Gastrocnemius medialis (tissue), 4 donors: ENCODE measurements around the gene PPDPF. TPM values are rescaled to one million over a fixed set of nuclear protein-coding genes. Genes with fewer than 3 reads are reported as not detected.

Experiments
- ATAC-seq, 2 donors: fragments of 150-250 bp; one replicate each; pipeline ENCODE4 v1.9.1; 2016
- DNase-seq, 2 donors: peaks; one replicate each; pipeline ENCODE4 v3.0.0-alpha.2; 2019
- H3K27ac ChIP-seq, 4 donors: fragments of 200-600 bp; sonication (generic); 1 replicate in 1 of 4; 2 replicates in 3 of 4; pipeline ENCODE4 v1.5.1; 2016 to 2018; ENCODE audit warnings: mild to moderate bottlenecking in 2 of 4, moderate library complexity in 1 of 4
- H3K27me3 ChIP-seq, 3 donors: fragments of 200-600 bp; sonication (generic) in 2 of 3; 1 replicate in 1 of 3; 2 replicates in 2 of 3; pipeline versions ENCODE4 v1.5.1 to v1.6.0; 2016 to 2019; ENCODE audit warnings: mild to moderate bottlenecking in 1 of 3, moderate library complexity in 1 of 3
- H3K36me3 ChIP-seq, 2 donors: fragments of 200-600 bp; sonication (generic) in 1 of 2; one replicate each; pipeline ENCODE4 v1.5.1; 2017 to 2018
- H3K4me1 ChIP-seq, 2 donors: fragments of 200-600 bp; sonication (generic) in 1 of 2; one replicate each; pipeline ENCODE4 v1.5.1; 2016 to 2017; ENCODE audit warnings: mild to moderate bottlenecking in 2 of 2
- H3K4me3 ChIP-seq, 4 donors: fragments of 200-600 bp; sonication (generic) in 3 of 4; 1 replicate in 1 of 4; 2 replicates in 3 of 4; pipeline ENCODE4 v1.5.1; 2016 to 2019; ENCODE audit warnings: mild to moderate bottlenecking in 2 of 4
- H3K9me3 ChIP-seq, 3 donors: fragments of 200-600 bp; sonication (generic) in 2 of 3; 1 replicate in 1 of 3; 2 replicates in 2 of 3; pipeline ENCODE4 v1.5.1; 2016 to 2019
- CTCF ChIP-seq, 5 experiments: fragments of 450-650 bp in 3 of 5; fragments of 200-600 bp in 2 of 5; sonication (generic) in 2 of 5; IDR thresholded peaks in 4 of 5; conservative IDR thresholded peaks in 1 of 5; 1 replicate in 4 of 5; 2 replicates in 1 of 5; pipeline ENCODE4 v1.5.1; 2016 to 2019; ENCODE audit warnings: antibody characterized with exemption in 5 of 5, mild to moderate bottlenecking in 3 of 5, moderate library complexity in 3 of 5
- POLR2A ChIP-seq, 2 donors: fragments of 450-650 bp; IDR thresholded peaks; one replicate each; pipeline ENCODE4 v1.6.1; 2017; ENCODE audit warnings: antibody characterized with exemption in 2 of 2, mild to moderate bottlenecking in 2 of 2, moderate library complexity in 2 of 2
- in situ Hi-C, 4 donors: fragments of 200-750 bp; cut with MboI; loops; one replicate each; pipeline versions ENCODE4 v1.15.0 to v1.8.0; 2017; ENCODE audit warnings: low sequenced_read_pairs in 4 of 4
- intact Hi-C: fragments of 100-400 bp; cut with DNase I; formaldehyde crosslinking; loops from one replicate; pipeline ENCODE4 v1.15.1; 2023; ENCODE audit warnings: low total_unique reads
- total RNA-seq, 4 donors: library from RNA; depleted of rRNA; stranded (reverse); fragments of >200 nt; gene quantifications; one replicate each; pipeline versions ENCODE4 v1.1.0 to v1.2.3, GENCODE V29; 2016

The PPDPF gene
- total RNA-seq, 4 donors from 2014 or later: 50.2 to 207 (median 76.1) TPM

- ATAC-seq (no peak), DNase-seq (no peak)
- Histone ChIP-seq H3K27ac (no peak overlapping the region), H3K4me1 (no peaks in the 10 kb centered on the region), H3K27me3 (peaks cover 39 to 55% (median 44%) of the 10 kb centered on the region in 3 donors), H3K4me3 (no peak overlapping the region), H3K36me3 (no peaks in the 10 kb centered on the region), H3K9me3 (no peaks in the 10 kb centered on the region)
- no peak for TF ChIP-seq POLR2A (IDR thresholded peaks at IDR 0.05)
- TF ChIP-seq CTCF (IDR thresholded peaks at IDR 0.05 in 4 of 5, conservative IDR thresholded peaks at IDR 0.05 in 1 of 5): no peak
- intact Hi-C loops: no loop called here
- in situ Hi-C loops: no loop called here
Observed at GRCh38 chr20:63551068-63551467, 30.5 kb downstream of the PPDPF start.

- no peak overlapping the region for H3K27ac ChIP-seq
- in situ Hi-C loops: no loop called here
- no peaks in the 10 kb centered on the region for H3K9me3 ChIP-seq
- no peaks in the 10 kb centered on the region for H3K36me3 ChIP-seq
- DNase-seq: no peak
- H3K4me3 ChIP-seq: no peak overlapping the region
- intact Hi-C loops: no loop called here
- TF ChIP-seq CTCF (IDR thresholded peaks at IDR 0.05 in 4 of 5, conservative IDR thresholded peaks at IDR 0.05 in 1 of 5) (no peak), POLR2A (IDR thresholded peaks at IDR 0.05) (no peak)
- H3K27me3 ChIP-seq: peaks cover 30 to 42% (median 34%) of the 10 kb centered on the region in 3 donors
- H3K4me1 ChIP-seq: no peaks in the 10 kb centered on the region
- no peak for ATAC-seq
Observed at GRCh38 chr20:63552481-63553249, 32.1 kb downstream of the PPDPF start.

- DNase-seq (peak; percentile 58 to 66), ATAC-seq (peak; percentile 70 to 71)
- peak in 1 of 2 donors; percentile 22 for TF ChIP-seq POLR2A (IDR thresholded peaks at IDR 0.05)
- TF ChIP-seq CTCF (IDR thresholded peaks at IDR 0.05 in 4 of 5, conservative IDR thresholded peaks at IDR 0.05 in 1 of 5): no peak
- Histone ChIP-seq H3K36me3 (no peaks in the 10 kb centered on the region), H3K4me1 (no peaks in the 10 kb centered on the region), H3K27ac (peak overlapping the region in 1 of 4 donors; percentile 41), H3K4me3 (peak overlapping the region; percentile 50 to 65 (median 56)), H3K27me3 (peaks cover 23 to 35% (median 27%) of the 10 kb centered on the region in 3 donors), H3K9me3 (no peaks in the 10 kb centered on the region)
- intact Hi-C loops: no loop called here
- in situ Hi-C loops: no loop called here
Observed at GRCh38 chr20:63553251-63553932, 32.8 kb downstream of the PPDPF start.

- no peaks in the 10 kb centered on the region for H3K4me1 ChIP-seq
- TF ChIP-seq CTCF (IDR thresholded peaks at IDR 0.05 in 4 of 5, conservative IDR thresholded peaks at IDR 0.05 in 1 of 5) (no peak), POLR2A (IDR thresholded peaks at IDR 0.05) (no peak)
- ATAC-seq (no peak), DNase-seq (no peak)
- H3K9me3 ChIP-seq: no peaks in the 10 kb centered on the region
- in situ Hi-C loops (no loop called here), intact Hi-C loops (no loop called here)
- H3K36me3 ChIP-seq: no peaks in the 10 kb centered on the region
- peak within 1 kb of the TSS in 1 of 4 donors; percentile 41 for H3K27ac ChIP-seq
- peaks cover 18 to 29% (median 23%) of the 10 kb centered on the region in 3 donors for H3K27me3 ChIP-seq
- peak within 1 kb of the TSS; percentile 50 to 65 (median 56) for H3K4me3 ChIP-seq
Observed at GRCh38 chr20:63553933-63554290, 33.3 kb downstream of the PPDPF start, which contains the start of gene FNDC11. FNDC11 (plus strand) TSS chr20:63554159; CDS start chr20:63555664, 1,505 bp downstream.
